SH-SY5Y (cell line): Measurements from ENCODE around the gene NBEA.

ENCODE experiments used
- GATA2 ChIP-seq: IDR thresholded peaks from 2 replicates; pipeline ENCODE4 v1.6.1; 2011; ENCODE audit warnings: mild to moderate bottlenecking, low read depth, low read length
- GATA3 ChIP-seq: IDR thresholded peaks from 2 replicates; pipeline ENCODE4 v1.6.1; 2011; ENCODE audit warnings: low read depth, mild to moderate bottlenecking, low read length, moderate library complexity

- TF ChIP-seq GATA2 (no peak), GATA3 (no peak)
Observed at GRCh38 chr13:35285677-35286076, 343.6 kb downstream of the NBEA start.
